ENCODE measurements around the gene ABCC4.

The ABCC4 gene

GRCh38 chr13:95155093-95155492 lies 146.2 kb downstream of the ABCC4 start:
- no peak for DNase-seq (ENCODE audit: low spot score)

- no peak for DNase-seq (ENCODE audit: low spot score)
Observed at GRCh38 chr13:95154413-95154886, 146.8 kb downstream of the ABCC4 start.

- DNase-seq (ENCODE audit: low spot score), result no peak
Observed at GRCh38 chr13:95153647-95154412, 147.4 kb downstream of the ABCC4 start.

GRCh38 chr13:95151942-95152587 lies 149.2 kb downstream of the ABCC4 start:
- DNase-seq (ENCODE audit: low spot score), result no peak

GRCh38 chr13:95150555-95150954 lies 150.7 kb downstream of the ABCC4 start:
- DNase-seq (ENCODE audit: low spot score), result no peak

GRCh38 chr13:95146486-95146885 lies 154.8 kb downstream of the ABCC4 start:
- DNase-seq (ENCODE audit: low spot score), result no peak

GRCh38 chr13:95145587-95145986 lies 155.7 kb downstream of the ABCC4 start:
- DNase-seq (ENCODE audit: low spot score), result no peak

- no peak for DNase-seq (ENCODE audit: low spot score)
Observed at GRCh38 chr13:95140502-95140901, 160.7 kb downstream of the ABCC4 start.

GRCh38 chr13:95138876-95139585 lies 162.2 kb downstream of the ABCC4 start:
- DNase-seq (ENCODE audit: low spot score), result no peak

- DNase-seq (ENCODE audit: low spot score), result no peak
Observed at GRCh38 chr13:95137096-95137495, 164.2 kb downstream of the ABCC4 start.

- DNase-seq (ENCODE audit: low spot score), result no peak
Observed at GRCh38 chr13:95136638-95137037, 164.6 kb downstream of the ABCC4 start.

- DNase-seq (ENCODE audit: low spot score), result no peak
Observed at GRCh38 chr13:95133498-95133897, 167.8 kb downstream of the ABCC4 start.

- DNase-seq (ENCODE audit: low spot score), result no peak
Observed at GRCh38 chr13:95129004-95129403, 172.2 kb downstream of the ABCC4 start.

GRCh38 chr13:95128045-95128643 lies 173.1 kb downstream of the ABCC4 start:
- no peak for DNase-seq (ENCODE audit: low spot score)

GRCh38 chr13:95124959-95125358 lies 176.3 kb downstream of the ABCC4 start:
- DNase-seq (ENCODE audit: low spot score), result no peak

- DNase-seq (ENCODE audit: low spot score), result peak; percentile 9
Observed at GRCh38 chr13:95123726-95124125, 177.5 kb downstream of the ABCC4 start.

- DNase-seq (ENCODE audit: low spot score), result no peak
Observed at GRCh38 chr13:95122063-95122462, 179.2 kb downstream of the ABCC4 start.

- DNase-seq (ENCODE audit: low spot score), result no peak
Observed at GRCh38 chr13:95121516-95121915, 179.7 kb downstream of the ABCC4 start.

- DNase-seq (ENCODE audit: low spot score), result no peak
Observed at GRCh38 chr13:95120650-95121049, 180.6 kb downstream of the ABCC4 start.

GRCh38 chr13:95118541-95119324 lies 182.5 kb downstream of the ABCC4 start:
- DNase-seq (ENCODE audit: low spot score), result no peak

- DNase-seq (ENCODE audit: low spot score), result no peak
Observed at GRCh38 chr13:95117092-95117491, 184.2 kb downstream of the ABCC4 start.

- peak; percentile 73 for DNase-seq (ENCODE audit: low spot score)
Observed at GRCh38 chr13:95115525-95115924, 185.7 kb downstream of the ABCC4 start.

Data from LoVo (cell line).